Cortex of kidney (tissue), 1 donor: ENCODE data around the gene HOXB5.

Experiments used
- DNase-seq: peaks from one replicate; lab custom pipeline; 2025; lab: John Stamatoyannopoulos, UW

HOXB5 gene

DNA sequence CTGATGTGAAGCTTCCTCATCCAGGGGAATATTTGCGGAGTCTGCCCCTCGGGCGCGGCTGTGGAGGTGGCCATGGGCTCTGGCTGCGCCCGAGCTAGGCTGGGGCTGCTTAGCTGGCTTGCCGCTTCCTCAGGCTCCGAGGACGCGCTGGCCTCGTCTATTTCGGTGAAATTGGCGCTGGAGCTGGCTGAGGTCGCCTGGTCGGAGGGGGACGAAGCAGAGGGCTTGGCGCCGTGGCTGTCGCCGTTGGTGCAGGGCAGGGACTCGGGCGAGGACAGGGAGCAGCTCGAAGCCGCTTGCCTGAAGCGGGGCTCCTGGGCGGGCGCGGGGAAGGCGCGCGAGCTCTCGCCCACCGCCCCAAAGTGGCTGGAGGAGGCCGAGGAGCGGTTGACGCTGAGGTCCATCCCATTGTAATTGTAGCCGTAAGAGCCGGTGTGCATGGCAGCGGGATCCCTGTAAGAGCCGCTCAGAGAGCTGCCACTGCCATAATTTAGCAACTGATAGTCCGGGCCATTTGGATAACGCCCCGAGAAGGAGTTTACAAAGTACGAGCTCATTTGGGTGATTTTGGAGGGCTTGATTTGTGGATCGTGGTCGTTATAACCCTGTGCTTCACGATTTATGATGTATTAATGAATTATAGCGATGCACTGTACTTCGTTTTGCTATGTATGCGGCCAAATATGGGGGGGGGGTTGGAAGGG is at the start of gene HOXB5:
TSS of gene HOXB5 (minus strand) at position 654 of the 704 bp plus-strand sequence. CDS start at position 557, 97 bp downstream.
- DNase-seq: no peak

DNA sequence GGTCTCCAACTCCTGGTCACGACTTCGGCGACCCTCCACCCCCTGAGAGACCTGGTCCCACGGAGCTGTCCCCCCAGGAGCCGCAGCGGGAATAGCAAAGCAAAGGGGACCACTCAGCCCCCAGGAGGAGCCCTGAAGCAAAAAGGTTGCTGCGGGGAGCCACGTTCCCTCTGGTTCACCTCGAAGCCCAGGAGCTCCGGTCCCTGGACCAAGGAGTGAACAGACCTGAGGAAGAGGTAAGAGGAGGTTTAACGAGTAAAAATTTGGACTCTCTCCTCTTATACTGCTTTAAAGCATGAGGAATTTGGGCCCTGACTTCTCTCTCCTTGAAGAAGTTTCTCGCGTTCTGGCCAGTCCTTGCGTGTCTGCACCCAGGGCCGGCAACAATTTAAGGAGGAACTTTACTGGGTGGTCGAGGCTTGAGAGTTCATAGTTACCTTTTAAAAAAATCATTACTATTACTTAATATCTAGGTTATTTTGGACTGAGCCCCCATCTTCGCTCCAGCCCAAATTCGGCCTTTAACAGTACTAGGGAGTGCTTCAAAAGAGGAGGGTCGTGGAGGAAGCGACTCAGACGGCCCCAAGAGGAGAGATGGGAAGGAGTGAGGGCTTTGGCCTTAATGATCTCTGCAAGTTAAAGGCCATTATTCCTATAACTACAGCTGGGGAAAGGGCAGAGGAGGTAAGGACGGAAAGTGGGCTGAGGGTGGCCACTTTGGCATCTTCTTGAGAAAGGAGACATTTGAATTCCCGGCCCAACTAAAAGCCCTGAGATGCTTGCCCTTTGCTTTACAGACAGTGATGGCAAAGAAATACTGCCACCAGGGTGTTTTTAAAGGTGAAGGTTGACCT is 49.5 kb upstream of the HOXB5 start:
- no peak for DNase-seq

DNA sequence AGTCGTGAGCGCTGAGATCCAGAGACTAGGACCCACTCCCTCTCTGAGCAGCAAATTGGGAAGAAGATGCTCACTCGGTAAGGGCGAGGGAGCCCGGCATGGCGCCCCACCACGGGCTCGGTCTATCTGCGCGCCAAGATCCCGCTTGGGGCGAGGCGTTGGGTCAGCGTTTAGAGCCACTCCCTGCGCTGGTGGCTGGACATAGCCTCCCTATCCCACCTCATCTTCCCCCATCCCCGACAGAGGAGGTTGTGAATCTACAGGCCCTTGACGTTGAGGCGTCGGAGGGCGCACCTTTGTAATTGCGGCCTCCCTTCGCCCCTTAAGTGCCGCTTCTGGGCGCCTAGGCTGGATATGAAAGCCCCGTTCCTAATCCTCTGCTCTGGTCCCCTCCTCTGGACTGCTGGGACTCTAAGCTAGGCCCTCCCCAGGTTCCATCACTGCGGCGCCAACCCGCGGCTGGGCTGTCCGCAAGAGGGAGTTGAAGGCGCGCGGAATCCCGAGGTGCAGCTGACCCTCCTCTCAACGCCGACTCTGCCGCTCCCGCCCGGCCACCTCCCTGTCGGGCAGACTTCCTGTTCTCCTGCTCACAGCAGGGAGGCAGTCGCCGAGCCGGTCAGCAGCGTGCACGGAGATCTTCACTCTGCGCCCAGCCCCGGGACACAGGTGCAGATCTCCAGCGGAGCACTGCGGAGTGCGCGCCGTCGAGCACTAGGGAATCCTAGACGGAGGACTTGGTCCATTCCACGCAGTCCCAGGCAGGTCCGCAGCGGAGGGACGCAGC is 48.7 kb upstream of the HOXB5 start:
- DNase-seq: no peak

- no peak for DNase-seq
These were observed 48.0 kb upstream of the HOXB5 start for GRCh38 chr17:48641541-48642058.

DNA sequence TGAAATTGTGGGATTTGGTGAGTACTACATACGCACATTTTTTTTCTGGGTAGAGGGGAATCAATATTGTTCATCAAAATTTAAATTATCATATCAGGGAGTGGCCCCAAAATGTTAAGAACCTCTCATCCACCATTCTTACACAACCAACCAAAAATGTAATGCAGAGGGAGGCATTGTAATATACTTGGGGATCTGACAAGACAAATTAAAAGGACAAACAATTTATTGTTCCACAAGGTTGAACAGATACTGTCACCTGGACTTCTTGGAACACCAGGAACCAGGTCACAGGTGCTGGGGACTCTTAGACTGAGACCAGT is 47.2 kb upstream of the HOXB5 start:
- DNase-seq: no peak

- DNase-seq: no peak
These were observed 46.6 kb upstream of the HOXB5 start for GRCh38 chr17:48639982-48640857.

DNA sequence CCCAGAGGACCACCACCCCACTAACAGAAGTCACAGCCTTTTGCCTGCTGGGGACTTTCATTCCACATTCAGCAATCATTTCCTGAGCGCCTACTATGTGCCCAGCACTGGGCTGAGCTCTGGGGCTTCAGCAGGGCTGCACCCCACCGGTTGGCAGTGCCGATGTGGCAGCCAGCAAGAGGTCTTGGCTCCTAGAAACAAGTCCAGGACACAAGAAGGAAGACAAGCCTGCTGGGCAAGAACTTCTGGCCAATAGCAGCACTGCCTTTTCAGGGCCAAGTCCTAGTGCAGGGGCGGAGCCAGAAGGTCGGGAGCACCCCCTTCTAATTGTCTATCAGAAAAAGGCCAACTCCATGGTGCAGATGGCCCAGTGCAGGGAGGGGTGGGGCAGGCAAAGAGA is 45.6 kb upstream of the HOXB5 start:
- no peak for DNase-seq

DNA sequence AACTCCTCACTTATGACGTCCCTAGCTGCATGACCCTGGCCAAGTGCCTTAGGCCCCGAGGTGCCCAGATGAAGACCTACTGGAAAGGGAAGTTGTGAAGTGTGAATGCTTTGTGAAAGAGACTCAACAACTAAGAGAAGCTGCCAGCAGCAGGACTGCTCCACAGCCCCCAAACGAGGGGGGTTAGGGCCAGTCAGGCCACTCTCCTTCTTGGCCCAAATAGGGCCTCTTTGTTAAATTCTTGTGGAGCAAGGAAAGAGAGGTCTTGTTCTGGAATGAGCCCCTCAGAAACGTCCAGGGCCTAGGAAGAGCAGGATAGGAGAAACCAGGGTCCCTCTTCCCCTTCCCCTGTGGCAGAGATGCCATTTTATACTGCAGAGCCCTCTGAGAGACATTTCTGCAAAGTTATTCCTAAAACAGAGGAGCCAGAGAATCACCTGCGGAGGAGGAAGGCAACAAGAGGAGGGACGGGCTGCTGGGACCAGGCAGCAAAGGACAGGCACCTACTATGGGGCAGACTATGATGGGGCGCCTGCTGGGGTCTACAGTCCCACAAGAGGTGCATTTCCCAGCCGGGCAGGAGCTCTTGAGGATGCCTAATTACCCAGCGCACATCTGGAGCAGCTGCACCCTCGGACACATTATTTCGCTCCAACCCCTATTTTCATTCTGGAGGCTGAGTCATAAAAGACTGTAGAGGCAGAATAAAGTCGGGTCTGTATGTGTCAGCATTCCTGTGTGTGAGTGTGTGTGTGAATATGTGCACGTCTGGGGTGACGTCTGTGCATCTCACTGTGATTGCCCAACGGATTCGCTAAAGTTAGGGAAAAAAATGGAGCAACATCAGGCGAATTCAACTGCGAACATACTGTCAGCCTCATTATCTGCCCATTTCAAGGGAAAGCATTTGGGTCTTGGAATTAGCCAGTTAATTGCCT is 44.0 kb upstream of the HOXB5 start:
- DNase-seq: no peak

DNA sequence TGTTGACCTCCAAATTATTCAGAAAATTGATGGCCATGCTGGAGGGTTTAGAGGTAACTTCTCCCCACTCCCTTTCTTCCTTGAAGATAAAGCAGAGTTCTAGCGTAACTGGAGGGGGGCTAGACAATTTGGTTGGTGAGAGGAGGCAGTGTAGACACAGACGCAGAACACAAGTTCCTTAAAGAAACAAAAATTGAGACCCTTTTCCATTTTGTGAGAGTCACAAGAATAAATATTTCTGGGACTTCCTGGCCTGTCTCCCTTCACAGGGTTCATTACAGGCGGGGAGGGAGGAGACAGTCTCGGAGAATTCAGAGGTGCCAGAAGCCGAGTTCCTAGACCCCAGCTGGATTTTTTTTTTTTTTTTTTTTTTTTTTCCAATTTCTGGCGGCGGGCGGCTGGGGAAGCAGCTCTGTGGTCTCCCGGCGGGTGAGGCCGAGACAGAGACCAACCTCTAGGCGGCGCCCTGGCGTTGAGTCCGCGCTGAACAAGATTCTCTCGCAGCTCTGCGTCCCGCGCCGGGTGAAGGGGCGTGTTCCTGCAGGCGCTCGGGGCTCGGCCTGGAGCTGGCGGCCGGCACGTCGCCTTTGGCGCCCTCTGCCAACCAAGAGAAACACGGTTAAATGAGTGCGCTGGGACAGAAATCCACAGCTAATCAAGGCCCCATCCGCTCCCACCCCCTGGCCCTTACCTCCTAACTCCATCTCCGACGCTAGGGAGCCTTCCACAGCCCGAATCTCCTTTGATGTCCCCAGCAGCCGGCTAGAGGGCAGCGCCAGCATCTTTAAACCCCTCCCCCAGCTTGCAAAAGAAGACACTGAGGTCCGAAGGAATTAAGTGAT is 42.8 kb upstream of the HOXB5 start:
- no peak for DNase-seq

- DNase-seq: no peak
These were observed 41.1 kb upstream of the HOXB5 start for GRCh38 chr17:48634493-48635208.

GRCh38 chr17:48633266-48633677 is 39.7 kb upstream of the HOXB5 start:
- DNase-seq: no peak

DNA sequence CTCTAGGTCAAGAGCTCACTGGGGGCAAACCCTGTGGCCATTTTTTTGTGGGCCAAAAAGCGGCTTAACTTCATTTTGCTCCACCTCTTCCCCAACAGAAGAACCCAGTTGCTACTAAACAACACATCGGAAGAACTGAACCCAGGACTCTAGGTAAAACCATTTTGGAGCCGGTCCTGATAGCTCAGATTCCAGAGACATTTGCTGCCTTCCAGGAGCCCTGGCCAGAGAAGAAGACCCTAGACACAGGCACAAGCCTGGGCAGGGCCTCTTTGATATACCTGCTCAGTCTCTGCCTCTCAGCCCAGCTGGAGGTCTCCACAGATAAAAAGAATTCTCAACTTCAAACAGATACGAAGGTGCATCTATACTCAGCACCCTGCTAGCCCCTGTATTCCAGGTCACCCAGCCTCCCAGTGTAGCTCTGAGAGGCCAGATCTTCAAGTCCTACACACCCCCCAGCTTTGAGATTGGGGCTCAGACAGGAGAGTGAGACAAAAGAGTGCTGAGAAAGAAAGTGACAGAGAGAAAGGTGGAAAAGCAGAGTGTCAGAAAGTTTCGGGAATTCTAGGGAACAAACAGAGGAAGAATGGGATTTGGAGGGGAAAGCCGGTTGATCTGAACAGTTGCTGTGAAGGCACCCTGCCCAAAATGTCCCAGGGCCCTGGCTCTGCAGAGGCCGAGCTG is 39.1 kb upstream of the HOXB5 start:
- no peak for DNase-seq

DNA sequence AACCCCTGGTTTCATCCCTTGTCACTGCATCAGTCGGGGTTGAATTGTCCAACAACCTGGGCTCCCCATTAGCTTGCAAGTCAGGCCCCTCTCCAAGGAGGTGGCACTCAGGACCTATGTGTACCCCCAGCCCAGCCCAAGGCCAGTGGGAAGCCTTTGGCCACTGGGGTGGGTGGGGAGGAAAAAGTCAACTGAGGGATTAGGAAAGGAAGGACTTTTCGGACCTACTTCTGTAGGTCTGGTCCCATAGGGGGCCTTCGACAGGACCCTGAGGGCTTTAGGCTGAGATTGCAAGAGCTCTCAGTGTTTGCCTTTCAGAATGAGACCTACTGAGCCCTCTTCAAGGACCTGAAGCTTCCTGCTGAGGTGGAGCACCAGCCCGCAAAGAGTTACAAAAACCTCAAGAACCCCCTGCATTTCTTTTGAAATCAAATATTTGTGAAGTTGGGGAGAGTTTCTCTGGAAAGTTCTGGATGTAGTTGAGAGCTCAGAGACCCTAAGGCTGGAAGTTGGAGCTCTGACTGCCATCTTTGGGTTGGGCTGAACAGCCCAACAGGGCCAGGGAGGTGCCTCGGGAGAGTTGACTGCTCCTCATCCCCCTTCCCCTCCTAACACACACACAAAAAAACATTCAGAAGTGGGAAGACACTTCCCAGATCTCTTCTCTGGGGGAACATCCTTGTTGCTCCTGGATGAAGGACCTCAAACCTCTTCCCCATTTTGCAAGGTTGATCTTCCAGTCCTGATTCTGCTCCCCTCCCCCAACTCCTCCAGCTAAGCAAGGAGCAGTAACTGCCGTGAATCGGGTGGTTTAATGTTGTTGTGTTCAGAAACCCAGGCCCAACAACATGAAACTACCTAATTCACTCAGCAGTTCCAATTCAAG is 38.4 kb upstream of the HOXB5 start:
- no peak for DNase-seq

DNA sequence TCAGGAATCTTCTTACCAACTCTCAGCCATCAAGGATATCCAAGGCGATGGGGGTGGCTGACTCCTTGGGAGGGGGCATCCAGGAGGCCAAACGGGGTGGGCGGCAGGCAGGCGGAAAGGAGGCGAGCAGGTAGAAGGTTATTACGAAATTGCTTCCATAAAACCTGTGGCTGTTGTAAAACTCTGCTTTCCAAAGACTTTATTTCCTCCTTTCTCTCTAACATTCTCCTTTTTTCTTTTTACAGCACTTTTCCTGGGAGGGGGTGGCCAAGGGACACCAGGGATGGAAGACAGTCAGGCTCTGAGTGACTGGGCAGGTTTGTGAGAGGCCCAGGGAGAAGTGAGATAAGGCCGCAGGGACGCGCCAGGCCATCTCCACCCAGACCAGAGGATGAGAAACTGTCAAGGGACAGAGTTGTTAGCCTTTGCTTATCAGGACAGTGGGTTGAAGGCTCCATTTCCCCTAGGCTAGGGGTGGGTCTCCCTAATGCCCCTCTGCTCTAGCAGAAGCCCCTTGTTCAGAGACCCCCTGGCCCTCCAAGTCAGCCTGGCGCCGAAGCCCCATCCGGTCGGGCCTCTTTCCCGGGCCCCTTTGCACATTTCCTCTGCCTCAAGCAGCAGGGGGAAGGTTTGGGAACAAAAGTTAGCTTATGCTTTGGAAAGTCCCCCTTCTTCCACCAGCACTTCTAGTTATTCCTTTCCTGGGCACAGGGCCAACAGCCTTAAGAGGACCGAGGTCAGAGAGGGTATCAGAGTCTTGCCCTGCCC is 37.5 kb upstream of the HOXB5 start:
- DNase-seq: no peak

DNA sequence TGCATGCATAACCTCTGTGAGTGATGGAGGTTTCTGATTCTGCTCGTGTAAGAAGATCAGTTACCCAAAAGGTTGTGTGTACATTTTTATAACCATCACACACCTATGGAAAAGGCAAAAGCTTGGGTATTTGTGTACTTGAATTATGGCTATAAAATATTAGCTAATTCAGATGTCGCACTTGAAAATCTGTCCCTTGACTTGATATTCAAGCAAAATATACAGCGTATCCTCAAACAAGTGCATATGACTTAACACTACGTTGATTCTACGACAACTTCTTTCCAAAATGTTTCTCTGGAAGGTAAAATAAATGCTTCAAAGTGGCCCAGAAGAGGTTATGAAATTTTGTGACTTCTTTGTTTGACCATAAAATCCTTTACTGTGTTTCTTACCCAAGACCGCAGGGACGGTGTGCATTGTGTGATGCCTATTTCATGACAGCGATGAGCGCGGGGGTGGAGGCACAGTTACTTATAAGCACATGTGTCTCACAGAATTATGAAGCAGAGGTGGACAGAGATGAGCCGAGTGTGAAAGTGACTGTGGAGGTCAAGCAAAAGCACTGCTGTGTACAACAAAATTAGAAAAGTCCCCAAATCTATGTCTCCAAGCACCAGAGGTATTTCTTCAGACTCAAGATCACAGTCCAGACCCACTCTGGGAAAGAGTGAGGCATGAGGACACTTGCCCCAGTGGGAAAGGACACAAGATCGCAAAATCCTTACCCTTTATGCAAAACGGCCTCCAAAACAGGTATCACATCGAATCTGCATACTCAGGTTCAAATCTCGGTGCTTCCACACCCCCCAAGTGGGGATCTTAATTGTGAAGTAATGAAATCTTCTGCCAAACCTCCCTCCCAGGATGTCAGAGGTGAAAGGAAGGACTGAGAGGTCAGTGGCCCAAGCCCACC is 36.7 kb upstream of the HOXB5 start:
- DNase-seq: no peak
